SK-N-SH (cell line): ENCODE data around the gene IL17RA. TPM values are rescaled to one million over a fixed set of nuclear protein-coding genes. Genes with fewer than 3 reads are reported as not detected.

ENCODE experiments used
- CTCF ChIA-PET: fragments of 300-600, 350-600 bp; formaldehyde crosslinking; extraction: SDS; loops from one replicate; lab custom pipeline; 2021; lab: Yijun Ruan, JAX
- POLR2A ChIA-PET: fragments of 350-600 bp; sonication (Branson Sonifier 250); formaldehyde crosslinking; extraction: SDS; loops from one replicate; lab custom pipeline; 2020; ENCODE audit warnings: antibody characterized with exemption, inconsistent platforms; lab: Yijun Ruan, JAX
- DNase-seq: peaks from one replicate; pipeline ENCODE4 v3.0.0; 2012
- H2AFZ ChIP-seq: fragments of 200-600 bp; sonication (generic); 2 replicates; pipeline ENCODE4 v1.8.1; 2016; ENCODE audit warnings: antibody characterized with exemption, mild to moderate bottlenecking, low read depth
- H3F3A ChIP-seq: fragments of 200-600 bp; sonication (generic); replicated peaks from 2 replicates; pipeline ENCODE3; 2016; ENCODE audit warnings: antibody characterized with exemption, mild to moderate bottlenecking; ENCODE audit not compliant: insufficient read depth
- H3K27ac ChIP-seq, 2 experiments: fragments of 200-500 bp in 1 of 2; fragments of 200-600 bp in 1 of 2; sonication (Bioruptor generic) in 1 of 2; sonication (generic), shearing (Covaris generic) in 1 of 2; 2 replicates each; pipeline versions ENCODE4 v1.5.1 to v1.6.1; 2014 to 2016; ENCODE audit warnings: low read depth in 2 of 2, inconsistent platforms in 1 of 2, low read length in 1 of 2, mild to moderate bottlenecking in 1 of 2, mixed read lengths in 1 of 2
- H3K27me3 ChIP-seq: fragments of 200-600 bp; sonication (generic), shearing (Covaris generic); 2 replicates; pipeline ENCODE4 v1.6.1; 2016; ENCODE audit warnings: mixed run types; ENCODE audit not compliant: insufficient read depth
- H3K36me3 ChIP-seq, 2 experiments: fragments of 200-500 bp in 1 of 2; fragments of 200-600 bp in 1 of 2; sonication (Bioruptor generic) in 1 of 2; sonication (generic) in 1 of 2; replicated peaks in 1 of 2; 2 replicates each; pipeline versions ENCODE3 to v1.5.1; 2014 to 2016; ENCODE audit warnings: low read length in 1 of 2, mild to moderate bottlenecking in 1 of 2; ENCODE audit not compliant: insufficient read depth in 2 of 2, control insufficient read depth in 1 of 2
- H3K4me1 ChIP-seq, 2 experiments: fragments of 200-500 bp in 1 of 2; fragments of 200-600 bp in 1 of 2; sonication (Bioruptor generic) in 1 of 2; sonication (generic), shearing (Covaris generic) in 1 of 2; 2 replicates each; pipeline versions ENCODE4 v1.5.1 to v1.6.1; 2014 to 2016; ENCODE audit warnings: low read depth in 1 of 2, low read length in 1 of 2, mixed run types in 1 of 2; ENCODE audit not compliant: insufficient read depth in 2 of 2, control insufficient read depth in 1 of 2
- H3K4me2 ChIP-seq: fragments of 200-600 bp; sonication (generic), shearing (Covaris generic); 2 replicates; pipeline ENCODE4 v1.6.1; 2017; ENCODE audit warnings: mixed run types
- H3K4me3 ChIP-seq, 2 experiments: fragments of 200-500 bp in 1 of 2; fragments of 200-600 bp in 1 of 2; sonication (Bioruptor generic) in 1 of 2; sonication (generic), shearing (Covaris generic) in 1 of 2; 2 replicates each; pipeline versions ENCODE4 v1.5.1 to v1.8.1; 2014 to 2016; ENCODE audit warnings: low read depth in 2 of 2, inconsistent platforms in 1 of 2, low read length in 1 of 2, mild to moderate bottlenecking in 1 of 2, mixed read lengths in 1 of 2, moderate library complexity in 1 of 2
- H3K79me2 ChIP-seq: fragments of 200-600 bp; sonication (generic); 2 replicates; pipeline ENCODE4 v1.8.1; 2017; ENCODE audit warnings: mild to moderate bottlenecking; ENCODE audit not compliant: insufficient read depth
- H3K9ac ChIP-seq: fragments of 200-600 bp; sonication (generic); 2 replicates; pipeline ENCODE4 v1.6.1; 2017; ENCODE audit warnings: mixed run types
- H3K9me2 ChIP-seq: fragments of 200-600 bp; sonication (generic); 2 replicates; pipeline ENCODE4 v1.6.1; 2017; ENCODE audit warnings: mixed run types
- H3K9me3 ChIP-seq: fragments of 200-600 bp; sonication (generic); 2 replicates; pipeline ENCODE4 v1.6.1; 2017; ENCODE audit warnings: mixed run types, mild to moderate bottlenecking, moderate library complexity
- H4K20me1 ChIP-seq: fragments of 200-600 bp; sonication (generic); 2 replicates; pipeline ENCODE4 v1.6.1; 2017; ENCODE audit warnings: mild to moderate bottlenecking, mixed run types; ENCODE audit not compliant: insufficient read depth
- CHD2 ChIP-seq: fragments of 150-350 bp; IDR thresholded peaks from 2 replicates; pipeline ENCODE4 v1.6.1; 2018; ENCODE audit warnings: low read length; ENCODE audit not compliant: partially characterized antibody
- CTCF ChIP-seq: fragments of 200-600 bp; sonication (generic); IDR thresholded peaks from 2 replicates; pipeline ENCODE4 v1.6.1; 2017; ENCODE audit warnings: antibody characterized with exemption, mild to moderate bottlenecking, moderate library complexity
- POLR2AphosphoS5 ChIP-seq: IDR thresholded peaks from 2 replicates; pipeline ENCODE4 v1.6.1; 2012; ENCODE audit warnings: low read depth, low read length
- REST ChIP-seq: IDR thresholded peaks from 2 replicates; pipeline ENCODE4 v1.6.1; 2012; ENCODE audit warnings: mild to moderate bottlenecking, low read depth, low read length, moderate library complexity
- RFX5 ChIP-seq: IDR thresholded peaks from 2 replicates; pipeline ENCODE4 v1.6.1; 2012; ENCODE audit warnings: mild to moderate bottlenecking, improper control_type of control experiment, low read length
- TEAD4 ChIP-seq: IDR thresholded peaks from 2 replicates; pipeline ENCODE4 v1.4.0; 2012; ENCODE audit warnings: mild to moderate bottlenecking, borderline replicate concordance; ENCODE audit not compliant: insufficient read depth
- YY1 ChIP-seq: IDR thresholded peaks from 2 replicates; pipeline ENCODE4 v1.4.0; 2012; ENCODE audit warnings: low read depth, mild to moderate bottlenecking
- WGBS: methylation state at CpG from one replicate; pipeline ENCODE4 v1.1.6; 2017; ENCODE audit warnings: low lambda C conversion rate; 5-methylcytosine and 5-hydroxymethylcytosine counted together
- polyA plus RNA-seq, 3 experiments: library from polyadenylated mRNA; depleted of rRNA; stranded (reverse); fragments of >200 nt; gene quantifications; 2 replicates each; pipeline ENCODE4 v1.2.3, GENCODE V29; 2012
- TF ChIP-seq, protein P1 (sequence below): fragments of 150-350 bp; IDR thresholded peaks from 2 replicates; pipeline ENCODE4 v1.6.1; 2017; ENCODE audit warnings: antibody characterized with exemption, low read length, low read depth, borderline replicate concordance

Gene IL17RA
- polyA plus RNA-seq, 1 of the 3 experiments (the other 2 are of a cell fraction): 4.5 TPM

DNA sequence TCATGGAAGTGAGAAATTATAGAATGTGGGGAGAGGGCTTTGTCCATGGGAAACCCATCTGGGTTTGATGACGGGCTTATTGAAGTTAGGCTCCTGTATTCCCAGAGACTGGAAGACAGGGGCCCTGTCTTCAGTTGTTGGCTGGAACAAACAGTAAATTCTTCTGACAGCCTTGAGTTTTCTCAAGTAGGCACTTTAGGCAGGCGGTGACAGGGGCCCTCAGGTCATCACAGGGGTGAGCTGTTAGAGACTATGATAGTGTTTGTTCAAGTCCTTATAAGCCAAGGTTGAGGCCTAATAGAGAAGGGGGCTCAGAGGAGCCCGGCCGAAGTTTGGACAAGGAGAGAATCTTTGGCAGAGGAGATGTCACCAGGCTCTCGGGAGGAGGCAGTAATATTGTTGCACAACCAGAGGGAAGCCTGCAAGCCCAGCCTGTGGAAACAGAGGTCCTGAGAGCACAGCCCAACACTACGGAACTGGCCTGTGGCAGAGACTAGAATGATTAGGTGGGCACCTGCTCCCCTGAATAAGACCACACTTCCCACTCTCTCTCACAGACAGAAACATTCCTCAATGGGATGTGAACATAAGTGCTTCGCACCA is 20.2 kb upstream of the IL17RA start (continued):
- TF ChIP-seq REST: no peak

GRCh38 chr22:17065433-17065832 is 19.4 kb upstream of the IL17RA start:
- no peaks in the 10 kb centered on the region for H3K9me2 ChIP-seq
- no peaks in the 10 kb centered on the region for H3K36me3 ChIP-seq
- no peak overlapping the region for H3K4me2 ChIP-seq
- no peak overlapping the region for H3K4me3 ChIP-seq
- no peaks in the 10 kb centered on the region for H3K4me1 ChIP-seq
- no peak for TF ChIP-seq RFX5
- TF ChIP-seq YY1: no peak
- TF ChIP-seq, protein P1, sequence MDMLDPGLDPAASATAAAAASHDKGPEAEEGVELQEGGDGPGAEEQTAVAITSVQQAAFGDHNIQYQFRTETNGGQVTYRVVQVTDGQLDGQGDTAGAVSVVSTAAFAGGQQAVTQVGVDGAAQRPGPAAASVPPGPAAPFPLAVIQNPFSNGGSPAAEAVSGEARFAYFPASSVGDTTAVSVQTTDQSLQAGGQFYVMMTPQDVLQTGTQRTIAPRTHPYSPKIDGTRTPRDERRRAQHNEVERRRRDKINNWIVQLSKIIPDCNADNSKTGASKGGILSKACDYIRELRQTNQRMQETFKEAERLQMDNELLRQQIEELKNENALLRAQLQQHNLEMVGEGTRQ: no peak
- no peak for TF ChIP-seq POLR2AphosphoS5
- TF ChIP-seq CHD2: no peak
- TF ChIP-seq CTCF: no peak
- no peak for TF ChIP-seq TEAD4
- WGBS: 16% methylated on average over 7 of the region's 7 CpGs
- no peaks in the 10 kb centered on the region for H3F3A ChIP-seq
- H2AFZ ChIP-seq: no peak overlapping the region
- peaks cover 43% of the 10 kb centered on the region for H3K27me3 ChIP-seq
- ChIA-PET CTCF (interaction anchor here (0.6 kb wide), 1 partner anchor 106 kb away, joined by 3 read pairs; no protein-coding TSS in a partner anchor), POLR2A (no interaction called here)
- no peak overlapping the region for H3K27ac ChIP-seq
- no peak overlapping the region for H3K9ac ChIP-seq
- DNase-seq: no peak
- no peaks in the 10 kb centered on the region for H3K9me3 ChIP-seq
- no peaks in the 10 kb centered on the region for H3K79me2 ChIP-seq
- no peaks in the 10 kb centered on the region for H4K20me1 ChIP-seq
